Heart left ventricle (tissue), 16 donors: ENCODE data around the gene DHFR. TPM values are rescaled to one million over a fixed set of nuclear protein-coding genes. Genes with fewer than 3 reads are reported as not detected.
"Not testable (repeated sequence)": the region's sequence is repeated elsewhere in the genome, so short reads cannot be mapped to it uniquely, and the experiment has no call there.

ENCODE experiments used
- ATAC-seq, 4 donors: fragments of 200-7000 bp; cut with Tn5 transposase; one replicate each; pipeline ENCODE4 v1.9.1; 2020 to 2022; ENCODE audit warnings: moderate library complexity in 4 of 4, mild to moderate bottlenecking in 3 of 4, moderate number of reproducible peaks in 1 of 4
- DNase-seq, 5 donors: peaks; one replicate each; pipeline ENCODE4 v3.0.0-alpha.2; 2020
- H3K27ac ChIP-seq, 12 donors: fragments of 200-600 bp; sonication (generic) in 4 of 12; one replicate each; pipeline versions ENCODE4 v1.5.0 to v1.8.0; 2016 to 2022; ENCODE audit warnings: mild to moderate bottlenecking in 2 of 12
- H3K27me3 ChIP-seq, 9 donors: fragments of 200-600 bp; sonication (generic) in 2 of 9; one replicate each; pipeline versions ENCODE4 v1.5.1 to v1.8.0; 2016 to 2022; ENCODE audit warnings: mild to moderate bottlenecking in 3 of 9
- H3K36me3 ChIP-seq, 9 donors: fragments of 200-600 bp; sonication (generic) in 2 of 9; one replicate each; pipeline versions ENCODE4 v1.5.0 to v1.8.0; 2018 to 2022; ENCODE audit warnings: mild to moderate bottlenecking in 2 of 9
- H3K4me1 ChIP-seq, 12 donors: fragments of 200-600 bp; sonication (generic) in 4 of 12; one replicate each; pipeline versions ENCODE4 v1.5.0 to v1.8.0; 2016 to 2022; ENCODE audit warnings: mild to moderate bottlenecking in 3 of 12
- H3K4me3 ChIP-seq, 12 donors: fragments of 200-600 bp; sonication (generic) in 4 of 12; one replicate each; pipeline versions ENCODE4 v1.5.0 to v1.8.0; 2017 to 2022; ENCODE audit warnings: mild to moderate bottlenecking in 9 of 12, moderate library complexity in 4 of 12
- H3K9me3 ChIP-seq, 12 donors: fragments of 200-600 bp; sonication (generic) in 4 of 12; one replicate each; pipeline versions ENCODE4 v1.5.0 to v1.8.0; 2016 to 2022; ENCODE audit warnings: mild to moderate bottlenecking in 1 of 12
- CTCF ChIP-seq, 12 donors: fragments of 200-600 bp; sonication (generic) in 4 of 12; IDR thresholded peaks; one replicate each; pipeline versions ENCODE4 v1.5.0 to v1.8.0; 2018 to 2022; ENCODE audit warnings: antibody characterized with exemption in 12 of 12, mild to moderate bottlenecking in 5 of 12
- POLR2A ChIP-seq, 2 donors: fragments of 450-650 bp; IDR thresholded peaks; one replicate each; pipeline ENCODE4 v1.6.1; 2017; ENCODE audit warnings: antibody characterized with exemption in 2 of 2, mild to moderate bottlenecking in 2 of 2, moderate library complexity in 2 of 2
- WGBS, 4 donors: extraction: QIAGEN DNeasy Blood & Tissue Kit in 2 of 4; methylation state at CpG; one replicate each; pipeline versions ENCODE4 v1.1.5 to v1.1.7; 2013 to 2018; 5-methylcytosine and 5-hydroxymethylcytosine counted together
- intact Hi-C, 10 donors: fragments of 100-400 bp; cut with DNase I; formaldehyde crosslinking; loops; one replicate each; pipeline versions ENCODE4 v1.11.1 to v1.14.2; 2022
- polyA plus RNA-seq, 2 donors: library from polyadenylated mRNA; stranded (reverse); fragments of 200-250 nt; gene quantifications; one replicate each; pipeline ENCODE4 v1.2.3, GENCODE V29; 2013
- total RNA-seq, 9 donors: library from RNA; depleted of rRNA in 2 of 9; stranded (reverse); fragments of >200 nt in 2 of 9; fragmentation: NEBNext Ultra II Directional in 3 of 9; extraction: Animal tissue kit (Norgen Biotek cat#: 25700) in 3 of 9; gene quantifications; one replicate each; pipeline versions ENCODE4 v1.1.0 to v1.2.4, GENCODE V29; 2016 to 2023
- donor health status: ischemic (EF 13 %, LVEDD 7.1; RV severe dilation, severe dysfunction).
- donor health status: healthy with polysubstance abuse.
- donor health status: DM: no; HTN: yes; CAD: no.
- donor health status: DM: no; HTN: no; CAD: no.
- donor health status: ischemic (EF 25% LVEDD 6.9; RV normal size, moderate dysfunction).
- donor health status: ischemic (EF 25% LVEDD 5.7; RV mildly dilated, moderate dysfunction).
- donor health status: healthy.
- donor health status: DM: yes; HTN: yes; CAD: no.
- donor health status: ischemic (EF 35%, LVEDD 5.7; RV mildly dilated, moderate dysfunction).
- donor health status: nonischemic (EF 11% LVEDD 7.7; RV severe dilation, severe dysfunction).
- donor health status: DM: yes; HTN: yes; CAD: no.
- donor health status: PGD.
- donor health status: ischemic (EF 29% LVEDD 5.4; RV normal size, mild dysfunction).
- donor health status: nonischemic (EF 23%, LVEDD 6.1; RV moderate dilation, normal function).

The DHFR gene
- total and polyA plus RNA-seq, 11 donors: 1.6 to 18.9 (median 9.6) TPM

GRCh38 chr5:80668016-80668969 lies 13.5 kb upstream of the DHFR start:
- H3K9me3 ChIP-seq: no peaks in the 10 kb centered on the region
- H3K4me3 ChIP-seq: no peak overlapping the region
- peak in 1 of 5 donors; percentile 33 for DNase-seq
- peak overlapping the region in 1 of 12 donors; percentile 13 for H3K27ac ChIP-seq
- H3K4me1 ChIP-seq: peaks cover 0 to 8% (median 0%) of the 10 kb centered on the region in 12 donors
- no peaks in the 10 kb centered on the region for H3K27me3 ChIP-seq
- intact Hi-C loops: loop anchor here in 2 of 10 donors (5.0 kb wide), 2 partner anchors 181 to 191 kb away; partner anchors contain the start of gene FAM151B (in 1 of the 2)
- TF ChIP-seq POLR2A (IDR thresholded peaks at IDR 0.05) (no peak), CTCF (IDR thresholded peaks at IDR 0.05) (no peak)
- H3K36me3 ChIP-seq: peaks cover 0 to 78% (median 46%) of the 10 kb centered on the region in 9 donors
- 64 to 78% (median 73%) methylated on average over 12 to 16 of the region's 16 CpGs for WGBS, 4 donors
- peak; percentile 38 to 80 (median 75) for ATAC-seq

GRCh38 chr5:80667384-80667783 lies 12.6 kb upstream of the DHFR start:
- no peak for TF ChIP-seq POLR2A (IDR thresholded peaks at IDR 0.05)
- TF ChIP-seq CTCF (IDR thresholded peaks at IDR 0.05): no peak
- Histone ChIP-seq H3K27ac (peak overlapping the region in 1 of 12 donors; percentile 13), H3K4me1 (peaks cover 0 to 8% (median 0%) of the 10 kb centered on the region in 12 donors), H3K36me3 (peaks cover 0 to 78% (median 38%) of the 10 kb centered on the region in 9 donors), H3K27me3 (no peaks in the 10 kb centered on the region), H3K9me3 (no peaks in the 10 kb centered on the region), H3K4me3 (no peak overlapping the region)
- DNase-seq (no peak), ATAC-seq (peak; percentile 24 to 44 (median 40))
- intact Hi-C loops: loop anchor here in 2 of 10 donors (5.0 kb wide), 2 partner anchors 180 to 190 kb away; partner anchors contain the start of gene FAM151B (in 1 of the 2)
- 59 to 91% (median 85%) methylated on average over 5 to 8 of the region's 8 CpGs for WGBS, 4 donors

GRCh38 chr5:80665057-80665456 lies 10.3 kb upstream of the DHFR start:
- no peak for TF ChIP-seq CTCF (IDR thresholded peaks at IDR 0.05)
- TF ChIP-seq POLR2A (IDR thresholded peaks at IDR 0.05): no peak
- H3K27ac ChIP-seq: no peak overlapping the region
- no peak overlapping the region for H3K4me3 ChIP-seq
- ATAC-seq (no peak), DNase-seq (no peak)
- H3K27me3 ChIP-seq: no peaks in the 10 kb centered on the region
- H3K4me1 ChIP-seq: peaks cover 0 to 8% (median 0%) of the 10 kb centered on the region in 12 donors
- intact Hi-C loops: loop anchor here in 2 of 10 donors (5.0 kb wide), 2 partner anchors 178 to 188 kb away; partner anchors contain the start of gene FAM151B (in 1 of the 2)
- H3K36me3 ChIP-seq: peaks cover 0 to 84% (median 53%) of the 10 kb centered on the region in 9 donors
- WGBS, 4 donors: 93 to 96% (median 93%) methylated on average over 4 of the region's 4 CpGs
- no peaks in the 10 kb centered on the region for H3K9me3 ChIP-seq

GRCh38 chr5:80662108-80662507 lies 7.3 kb upstream of the DHFR start:
- Histone ChIP-seq H3K9me3 (no peaks in the 10 kb centered on the region), H3K4me3 (no peak overlapping the region), H3K4me1 (no peaks in the 10 kb centered on the region), H3K27ac (no peak overlapping the region), H3K27me3 (no peaks in the 10 kb centered on the region), H3K36me3 (peaks cover 0 to 98% (median 76%) of the 10 kb centered on the region in 9 donors)
- intact Hi-C loops: no loop called here
- TF ChIP-seq POLR2A (IDR thresholded peaks at IDR 0.05) (no peak), CTCF (IDR thresholded peaks at IDR 0.05) (no peak)
- no peak for DNase-seq
- ATAC-seq: no peak
- WGBS, 4 donors: 35 to 100% (median 75%) methylated on average over 1 of the region's 1 CpG

- WGBS, 4 donors: 88 to 96% (median 91%) methylated on average over 7 of the region's 7 CpGs
- DNase-seq, ATAC-seq, intact Hi-C loops, H3K27ac ChIP-seq, H3K4me1 ChIP-seq, H3K9me3 ChIP-seq, H3K4me3 ChIP-seq, H3K27me3 ChIP-seq: not testable (repeated sequence)
- H3K36me3 ChIP-seq: peaks cover 0 to 92% (median 70%) of the 10 kb centered on the region in 9 donors
Observed at GRCh38 chr5:80660661-80661060, 5.9 kb upstream of the DHFR start.
